ENCODE results near the gene PITPNC1.
"Not testable (repeated sequence)": the region's sequence is repeated elsewhere in the genome, so short reads cannot be mapped to it uniquely, and the experiment has no call there.

Gene PITPNC1

GRCh38 chr17:67632141-67632540, 255.1 kb downstream of the PITPNC1 start:
- FAIRE-seq = no peak

DNA sequence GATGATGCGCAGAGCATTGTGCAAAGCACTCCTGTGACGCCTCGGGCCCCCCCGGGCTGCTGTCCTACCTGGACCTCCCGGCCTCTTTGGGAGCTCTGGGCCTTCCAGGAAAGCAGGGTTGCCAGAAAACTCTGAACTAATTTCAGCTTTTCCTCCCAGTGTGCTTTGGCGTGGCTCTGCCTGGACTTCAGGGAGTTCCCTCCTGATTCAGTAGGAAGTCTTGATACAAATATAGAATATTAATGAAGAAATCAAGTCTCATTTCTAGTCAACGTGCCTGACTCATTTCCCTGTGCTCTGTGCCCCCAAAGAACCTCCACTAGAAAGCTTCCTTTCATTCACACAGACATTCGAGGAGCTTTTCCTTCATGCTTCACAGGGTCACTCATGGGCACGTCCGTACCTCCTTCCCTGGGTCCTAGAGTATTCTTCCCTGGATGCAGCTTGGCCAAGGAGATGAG, 256.7 kb downstream of the PITPNC1 start:
- no peak for FAIRE-seq

DNA sequence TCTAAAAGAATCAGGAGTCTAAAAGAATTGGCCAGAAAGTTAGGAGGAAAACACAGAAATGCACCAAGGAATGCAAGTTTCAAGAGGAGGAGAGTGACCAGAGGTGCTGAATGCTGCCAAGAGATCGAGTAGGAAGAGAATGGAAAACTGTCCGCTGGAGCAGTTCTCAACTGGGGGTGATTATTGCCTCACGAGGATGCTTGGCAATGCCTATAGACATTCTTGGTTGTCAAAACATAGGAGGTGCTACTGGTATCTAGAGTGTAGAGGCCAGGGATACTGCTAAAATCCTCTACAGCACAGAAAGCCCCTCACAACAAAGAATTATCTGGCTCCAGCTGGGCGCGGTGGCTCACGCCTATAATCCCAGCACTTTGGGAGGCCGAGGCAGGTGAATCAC, 258.6 kb downstream of the PITPNC1 start:
- FAIRE-seq = no peak

DNA sequence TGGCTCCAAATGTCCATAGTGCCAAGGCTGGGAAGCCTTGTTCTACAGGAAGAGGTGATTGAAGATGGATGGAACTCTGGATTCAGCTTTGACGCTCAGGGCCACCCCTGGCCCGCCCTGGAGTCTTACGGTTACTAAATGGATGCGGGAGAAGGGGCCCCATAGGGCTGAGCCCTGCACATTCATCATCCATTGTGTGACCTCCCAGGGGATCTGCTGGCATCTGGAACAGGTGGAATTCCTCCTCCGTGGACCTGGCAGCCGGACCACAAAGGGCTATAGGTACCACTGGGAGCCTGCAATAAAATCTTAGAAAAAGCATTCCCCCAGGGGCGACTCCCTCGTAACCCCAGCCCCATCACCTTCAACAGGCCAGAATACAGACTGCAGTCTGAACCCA, 259.2 kb downstream of the PITPNC1 start:
- FAIRE-seq = no peak

DNA sequence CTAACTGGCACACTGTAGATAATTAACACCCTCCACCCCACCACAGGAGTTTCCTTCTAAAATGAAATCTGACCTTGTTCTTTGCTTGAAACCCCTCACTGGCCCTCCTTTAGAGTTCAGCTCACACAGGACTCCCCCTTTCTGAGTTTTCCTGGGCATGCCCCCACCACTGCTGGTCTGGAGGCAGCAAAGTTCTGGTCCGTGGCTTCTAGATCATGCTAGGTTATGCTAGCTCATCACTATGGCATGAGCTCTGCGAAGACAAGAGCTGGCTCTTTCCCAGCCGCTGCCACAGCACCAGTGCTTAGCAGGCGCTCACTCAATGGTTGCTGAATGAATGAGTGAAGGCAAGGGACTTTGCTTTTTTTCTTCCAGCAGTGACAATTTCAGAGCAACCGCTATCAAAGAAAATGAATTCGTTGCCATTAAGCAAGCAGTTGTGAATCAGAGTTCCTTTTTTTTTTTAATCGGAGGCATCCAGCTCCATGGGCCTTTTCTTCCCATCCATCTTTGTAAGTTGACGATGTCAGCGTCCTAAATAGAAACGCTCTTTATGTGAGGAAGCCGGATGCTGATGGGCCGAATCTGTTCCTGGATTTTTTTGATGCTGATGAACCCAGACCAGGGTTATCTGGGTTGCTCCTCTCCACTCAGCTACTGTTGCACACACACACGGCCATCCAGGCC, 259.9 kb downstream of the PITPNC1 start:
- FAIRE-seq = no peak

- FAIRE-seq = no peak
Observed at GRCh38 chr17:67637901-67638641, 261.0 kb downstream of the PITPNC1 start.

DNA sequence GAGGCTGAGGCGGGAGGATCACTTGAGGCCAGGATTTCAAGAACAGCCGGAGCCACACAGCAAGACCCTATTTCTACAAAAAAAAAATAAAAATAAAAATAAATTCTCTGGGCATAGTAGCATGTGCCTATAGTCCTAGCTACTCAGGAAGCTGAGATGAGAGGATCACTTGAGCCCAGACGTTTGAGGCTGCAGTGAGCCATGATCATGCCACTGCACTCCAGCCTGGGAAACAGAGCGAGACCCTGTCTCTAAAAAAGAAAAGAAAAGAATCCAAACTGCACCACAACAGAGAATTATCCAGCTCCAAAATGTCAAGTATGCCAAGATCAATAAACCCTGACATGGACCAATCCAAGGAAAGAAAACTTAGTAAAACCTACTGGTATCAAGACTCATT, 261.8 kb downstream of the PITPNC1 start:
- no peak for FAIRE-seq

DNA sequence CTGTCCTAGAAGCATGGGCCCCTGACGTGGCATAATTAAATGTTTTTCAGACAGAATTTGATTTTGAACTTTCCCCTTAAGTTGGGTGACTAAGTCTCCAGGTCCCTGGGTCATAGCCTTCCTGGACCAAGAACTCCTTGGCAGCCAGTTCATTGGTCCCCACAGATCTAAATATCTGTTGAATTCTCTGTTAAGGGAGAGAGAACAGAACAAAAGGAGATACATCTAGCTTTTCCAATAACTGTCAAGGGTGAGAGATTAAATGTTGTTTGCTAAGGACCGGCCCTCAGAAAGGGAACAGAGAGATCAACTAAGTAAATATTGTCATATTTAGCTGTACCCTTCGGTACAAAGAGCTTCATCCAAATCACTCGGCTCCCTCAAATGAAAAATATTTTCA, 262.5 kb downstream of the PITPNC1 start:
- no peak for FAIRE-seq

DNA sequence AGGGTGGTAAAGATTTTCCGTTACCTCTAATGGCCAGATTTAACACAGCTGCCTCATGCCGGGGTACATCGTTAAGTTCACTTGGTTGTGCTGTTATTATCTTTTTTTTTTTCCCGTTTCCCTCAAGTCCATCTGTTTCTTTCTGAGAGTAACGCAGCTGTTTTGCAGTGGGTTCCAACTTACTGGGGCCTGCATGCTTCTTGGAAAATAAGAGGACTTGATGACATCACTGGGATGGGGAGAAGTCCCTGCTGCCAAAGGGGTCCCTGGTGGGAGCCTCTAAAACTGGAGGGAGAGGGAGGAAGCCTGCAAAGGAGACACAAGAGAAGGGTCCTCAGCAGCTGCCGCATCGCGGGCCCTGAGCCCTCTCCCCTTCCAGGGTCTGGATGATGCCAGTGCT, 262.9 kb downstream of the PITPNC1 start:
- FAIRE-seq = no peak

GRCh38 chr17:67642488-67642887, 265.4 kb downstream of the PITPNC1 start:
- no peak for FAIRE-seq

DNA sequence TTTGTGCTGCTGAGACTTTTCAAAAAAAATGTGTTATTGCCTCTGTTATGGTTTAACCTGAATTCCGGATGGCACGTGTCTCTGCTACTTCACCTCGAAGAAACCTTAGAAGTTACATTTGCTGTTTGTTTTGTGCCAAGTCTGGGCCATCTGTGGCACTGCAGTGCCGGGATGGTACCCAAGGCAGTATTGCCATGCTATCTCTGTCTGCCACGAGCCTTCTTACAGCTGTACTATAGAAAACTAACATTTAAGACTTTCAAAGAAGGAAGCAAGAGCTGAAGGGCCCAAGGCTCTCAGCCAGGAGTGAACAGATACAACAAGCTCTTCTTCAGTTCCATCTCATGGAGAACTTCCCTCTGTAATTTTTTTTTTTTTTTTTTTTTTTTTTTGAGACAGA, 267.0 kb downstream of the PITPNC1 start:
- FAIRE-seq = no peak

- FAIRE-seq = not testable (repeated sequence)
Observed at GRCh38 chr17:67645195-67645594, 268.1 kb downstream of the PITPNC1 start.

GRCh38 chr17:67646472-67646871, 269.4 kb downstream of the PITPNC1 start:
- no peak for FAIRE-seq

GRCh38 chr17:67647482-67647881, 270.4 kb downstream of the PITPNC1 start:
- no peak for FAIRE-seq

DNA sequence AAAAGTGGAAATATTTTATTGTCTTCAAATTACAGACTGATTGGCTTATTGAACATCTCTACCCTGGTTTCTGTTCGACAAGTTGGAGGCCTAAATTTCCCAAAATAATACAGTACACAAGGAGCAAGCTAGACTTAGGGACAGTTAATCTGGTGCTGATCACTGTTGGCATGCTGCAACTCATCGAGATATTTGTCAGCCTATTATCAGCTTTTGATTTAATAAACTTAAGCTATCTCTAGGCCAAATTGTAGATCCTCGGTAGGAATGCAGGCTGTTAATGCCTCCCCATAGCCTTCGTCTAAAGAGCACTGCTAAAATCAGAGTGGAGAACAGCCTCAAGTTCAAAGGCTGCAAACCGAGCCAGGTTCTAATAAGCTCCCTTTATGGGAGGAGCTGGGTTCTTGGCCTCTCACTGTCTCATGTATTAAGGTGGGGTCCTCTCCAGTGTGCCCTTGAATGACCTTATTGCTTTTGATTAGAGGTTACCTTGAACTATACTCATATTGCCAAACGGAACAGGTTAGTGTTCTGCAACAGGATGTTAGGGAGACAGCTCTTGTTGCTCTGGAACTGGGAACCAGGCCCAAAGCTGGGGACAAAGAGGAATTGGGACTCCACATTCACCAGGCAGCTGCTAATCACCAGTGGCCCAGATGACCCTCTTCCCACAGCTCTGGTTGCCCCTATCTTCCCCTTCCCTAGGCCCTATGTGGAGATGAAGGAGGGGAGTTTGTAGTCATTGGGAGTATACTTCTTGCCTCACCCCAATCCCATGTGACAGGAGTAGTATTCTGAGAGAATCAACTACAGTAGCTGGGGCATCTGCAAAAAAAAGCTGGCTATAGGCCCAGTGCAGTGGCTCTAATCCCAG, 271.2 kb downstream of the PITPNC1 start:
- FAIRE-seq = no peak

GRCh38 chr17:67648906-67649295, 271.8 kb downstream of the PITPNC1 start:
- not testable (repeated sequence) for FAIRE-seq

GRCh38 chr17:67649891-67650290, 272.8 kb downstream of the PITPNC1 start:
- FAIRE-seq = no peak

DNA sequence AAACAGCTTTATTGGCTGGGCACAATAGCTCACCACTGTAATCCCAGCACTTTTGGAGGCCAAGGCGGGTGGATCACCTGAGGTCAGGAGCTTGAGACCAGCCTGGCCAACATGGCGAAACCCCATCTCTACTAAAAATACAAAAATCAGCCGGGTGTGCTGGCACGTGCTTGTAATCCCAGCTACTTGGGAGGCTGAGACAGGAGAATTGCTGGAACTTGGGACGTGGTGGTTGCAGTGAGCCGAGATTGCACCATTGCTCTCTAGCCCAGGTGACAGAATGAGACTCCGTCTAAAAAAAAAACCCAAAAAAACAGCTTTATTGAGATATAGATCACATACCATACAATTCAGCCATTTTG, 274.1 kb downstream of the PITPNC1 start:
- FAIRE-seq = not testable (repeated sequence)

DNA sequence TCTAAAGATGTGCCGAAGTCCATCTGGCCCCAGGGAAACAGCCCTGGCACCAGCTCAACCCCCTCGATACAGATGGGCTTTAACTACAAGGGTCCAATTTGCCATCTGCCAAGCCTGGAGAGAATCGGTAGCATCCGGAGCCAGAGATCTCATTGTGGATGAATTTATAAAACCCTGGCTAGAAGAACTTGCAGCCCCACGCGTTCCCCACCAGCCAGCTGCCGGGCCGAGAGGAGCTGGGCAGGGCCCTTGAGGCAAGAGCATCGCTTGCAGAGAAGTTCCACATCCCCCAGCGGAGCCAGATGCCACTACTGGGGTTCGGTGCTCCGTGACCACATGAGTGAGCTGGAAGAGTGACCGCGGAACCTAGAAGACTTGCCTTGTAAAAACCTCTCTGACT, 275.4 kb downstream of the PITPNC1 start:
- no peak for FAIRE-seq

DNA sequence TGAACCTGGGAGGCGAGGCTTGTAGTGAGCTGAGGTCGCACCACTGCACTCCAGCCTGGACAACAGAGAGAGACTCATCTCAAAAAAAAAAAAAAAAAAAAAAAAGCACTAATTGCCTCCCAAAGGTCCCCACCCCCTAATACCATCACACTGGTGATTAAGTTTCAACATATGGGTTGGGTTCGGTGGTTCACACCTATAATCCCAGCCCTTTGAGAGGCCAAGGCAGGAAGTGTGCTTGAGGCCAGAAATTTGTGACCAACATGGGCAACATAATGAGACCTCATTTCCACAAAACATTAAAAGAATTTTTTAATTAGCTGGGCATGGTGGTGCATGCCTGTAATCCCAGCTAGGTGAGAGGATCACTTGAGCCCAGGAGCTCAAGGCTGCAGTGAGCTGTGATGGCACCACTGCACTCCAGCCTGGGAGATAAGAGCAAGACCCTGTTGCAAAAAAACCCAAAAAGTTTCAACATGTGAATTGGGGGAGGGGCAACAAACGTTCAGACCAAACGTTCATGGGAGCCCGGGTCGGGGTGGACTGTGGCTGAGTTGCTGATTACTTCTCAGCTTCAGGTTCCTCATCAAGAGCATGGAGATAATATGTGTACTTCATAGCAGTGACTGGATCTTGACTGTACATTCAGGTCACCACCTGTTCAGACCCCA, 278.5 kb downstream of the PITPNC1 start:
- FAIRE-seq = no peak

DNA sequence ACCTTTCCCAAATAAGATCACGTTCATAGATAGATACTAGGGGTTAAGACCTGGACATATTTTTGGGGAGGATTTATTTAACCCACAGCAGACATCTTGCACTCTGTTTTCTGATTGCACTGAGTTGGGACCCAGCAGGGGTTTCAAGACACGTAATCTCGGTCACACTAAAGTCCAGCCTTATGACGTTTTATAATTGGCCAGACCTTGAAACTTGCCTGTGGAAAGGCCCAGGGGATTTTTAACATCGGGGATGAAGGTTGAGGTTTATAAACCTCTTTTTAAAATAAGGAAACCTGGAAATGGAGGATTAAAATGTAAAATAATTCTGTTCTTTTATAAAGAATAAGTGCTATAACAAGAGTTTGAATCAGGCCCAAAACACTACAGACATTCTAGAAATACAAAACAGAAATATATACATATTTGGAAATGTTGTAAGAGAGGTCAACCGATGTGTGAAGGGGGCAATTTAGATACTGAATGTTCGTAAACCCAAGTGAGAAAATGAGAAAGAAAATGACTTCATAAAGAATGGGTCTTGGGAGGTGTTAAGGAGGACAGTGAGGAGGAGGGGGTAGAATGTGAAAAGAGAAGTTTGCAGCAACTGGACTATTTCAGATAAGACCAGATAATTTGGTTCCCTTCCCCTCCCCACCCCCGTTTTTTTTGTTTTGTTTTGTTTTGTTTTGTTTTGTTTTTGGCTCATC, 279.6 kb downstream of the PITPNC1 start:
- FAIRE-seq = no peak

- no peak for FAIRE-seq
Observed at GRCh38 chr17:67657596-67657995, 280.5 kb downstream of the PITPNC1 start.

Measured in colon (tissue), 2 donors.